Inflammatory macrophage (primary cell): Measurements from ENCODE around the gene MRPL16.
"Not testable (repeated sequence)": the region's sequence is repeated elsewhere in the genome, so short reads cannot be mapped to it uniquely, and the experiment has no call there.

Experiments
- DNase-seq, 2 donors: peaks; one replicate each; pipeline ENCODE4 v3.0.0-alpha.2; 2020 to 2022
- total RNA-seq, 18 experiments: gene quantifications; one replicate each; lab custom pipeline; 2026; ENCODE audit warnings: mixed read lengths in 6 of 18, inconsistent platforms in 2 of 18; lab: John Stamatoyannopoulos, UW

The MRPL16 gene
- total RNA-seq = 15.2 to 44.6 (median 30.0) reads per million in 18 experiments

DNA sequence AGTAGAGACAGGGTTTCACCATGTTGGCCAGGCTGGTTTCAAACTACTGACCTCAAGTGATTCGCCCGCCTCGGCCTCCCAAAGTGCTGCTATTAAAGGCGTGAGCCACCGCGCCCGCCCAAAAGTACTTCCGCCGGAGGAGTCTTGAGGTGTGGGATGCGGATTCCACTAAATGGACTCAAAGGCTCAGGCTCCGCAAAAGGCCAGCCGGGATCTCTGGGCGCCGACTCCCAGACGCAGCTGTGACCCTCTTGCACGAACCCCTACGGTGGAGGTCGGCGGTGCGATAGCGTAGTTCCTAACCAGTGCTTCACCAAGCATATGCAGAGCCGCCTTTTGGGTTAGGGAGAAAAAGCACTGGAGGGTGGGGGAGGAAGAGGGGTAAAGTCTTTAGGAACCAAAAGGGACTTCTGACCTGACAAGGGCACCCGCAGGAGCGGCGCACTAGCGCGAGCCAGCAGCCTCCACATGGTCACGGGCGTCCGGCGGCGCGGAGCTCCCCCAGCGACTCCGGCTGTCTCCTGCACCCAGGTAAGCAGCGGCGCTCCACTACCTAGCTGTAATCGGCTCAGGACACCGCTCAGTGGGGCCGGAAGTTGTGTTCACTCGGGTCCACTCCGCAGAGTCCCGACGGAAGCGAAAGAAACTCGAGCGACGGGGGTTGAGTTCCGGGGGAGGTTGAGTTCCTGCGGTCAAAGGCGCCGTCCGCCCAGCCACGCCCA is at the start of gene MRPL16:
Gene MRPL16, minus strand, starts transcription at position 590 of the 722 bp plus-strand sequence. Its CDS starts 120 bp downstream, at position 470.
- DNase-seq = peak; percentile 92 to 93

DNA sequence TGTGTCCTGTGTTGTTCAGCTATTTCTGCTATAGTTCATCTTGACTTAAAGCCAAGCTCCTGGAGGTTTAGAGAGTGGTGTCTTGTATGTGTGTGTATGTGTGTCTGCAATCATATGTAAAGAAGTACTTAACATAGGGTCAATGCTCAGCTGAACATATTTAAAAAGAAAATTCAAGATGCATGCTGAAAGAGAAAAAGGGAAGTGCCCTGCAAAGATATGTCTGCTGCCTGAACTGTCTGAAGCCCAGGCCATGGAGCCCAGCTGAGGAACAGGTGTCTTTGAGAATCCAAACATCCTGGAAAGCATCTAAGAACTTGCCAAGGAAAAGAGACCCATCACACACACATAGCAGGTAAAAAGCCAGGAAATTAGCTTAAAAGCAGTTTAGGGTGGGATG is 49.1 kb upstream of the MRPL16 start:
- no peak for DNase-seq

DNA sequence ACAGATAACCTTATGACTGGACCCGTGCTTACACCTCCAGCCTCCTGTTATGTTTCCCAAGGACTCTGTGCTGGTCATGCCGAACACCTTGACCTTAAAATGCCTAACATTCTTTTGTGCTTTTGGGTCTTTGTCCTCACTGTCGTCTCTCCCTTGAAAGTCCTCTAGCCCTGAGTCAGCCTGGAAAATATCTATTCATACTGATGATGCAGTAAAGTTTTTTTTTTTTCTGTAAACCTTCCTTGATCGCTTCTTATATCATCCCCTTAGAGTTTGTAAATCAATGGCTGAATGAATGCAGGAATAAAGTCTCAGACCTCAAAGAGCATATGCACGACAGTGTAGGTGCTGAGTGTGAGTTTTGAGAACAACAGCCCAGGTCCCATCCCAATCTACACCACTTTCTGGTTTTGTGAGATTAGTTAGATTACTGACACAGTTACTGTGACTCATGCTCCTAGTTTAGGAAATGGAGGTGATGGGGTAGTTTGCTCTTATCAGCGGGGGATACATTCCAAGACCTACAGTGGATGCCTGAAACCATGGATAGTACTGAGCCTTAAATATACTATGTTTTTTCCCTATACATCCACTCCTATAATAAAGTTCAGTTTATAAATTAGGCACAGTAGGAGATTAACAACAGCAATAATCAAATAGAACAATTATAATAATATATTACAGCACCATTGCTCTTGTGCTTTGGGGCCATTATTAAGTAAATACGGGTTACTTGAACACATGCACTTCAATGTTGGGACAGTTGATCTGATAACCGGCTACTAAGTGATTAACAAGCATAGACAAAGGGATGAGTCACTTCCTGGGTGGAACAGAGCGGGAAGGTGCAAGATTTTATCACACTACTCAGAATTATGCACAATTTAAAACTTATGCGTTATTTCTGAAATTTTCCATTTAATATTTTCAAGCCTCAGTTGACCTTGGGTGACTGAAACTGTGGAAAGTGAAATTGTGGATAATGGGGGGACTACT is 47.2 kb upstream of the MRPL16 start:
- DNase-seq = no peak

DNA sequence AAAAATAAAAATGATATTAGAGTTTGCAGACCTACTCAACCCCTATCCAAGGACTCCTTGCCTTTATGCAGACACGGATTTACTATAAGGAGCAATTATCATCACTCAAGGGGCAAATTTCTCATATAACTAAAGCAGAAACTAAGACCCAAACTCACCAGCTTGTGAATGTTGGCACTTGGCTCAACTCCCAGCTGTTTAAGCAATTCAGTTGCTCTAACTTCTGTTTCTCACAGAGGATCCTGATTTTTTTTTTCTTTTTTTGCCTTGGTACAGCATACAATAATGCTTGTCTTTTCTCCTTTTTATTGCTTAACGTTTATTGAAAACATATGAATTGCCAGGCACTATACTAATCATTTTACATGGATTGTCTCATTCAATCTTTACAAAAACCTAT is 44.3 kb upstream of the MRPL16 start:
- DNase-seq = peak; percentile 51 to 64

DNA sequence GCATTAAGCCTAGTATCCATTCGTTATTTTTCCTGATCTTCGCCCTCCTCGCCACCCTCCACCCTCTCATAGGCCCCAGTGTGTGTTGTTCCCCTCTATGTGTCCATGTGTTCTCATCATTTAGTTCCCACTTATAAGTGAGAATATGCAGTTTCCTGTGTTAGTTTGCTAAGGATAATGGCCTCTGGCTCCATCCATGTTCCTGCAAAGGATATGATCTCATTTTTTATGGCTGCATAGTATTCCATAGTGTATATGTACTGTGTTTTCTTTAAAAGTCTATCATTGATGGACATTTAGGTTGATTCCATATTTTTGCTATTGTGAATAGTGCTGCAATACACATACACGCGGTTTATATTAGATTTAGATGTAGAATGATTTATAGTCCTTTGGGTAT is 40.8 kb upstream of the MRPL16 start:
- not testable (repeated sequence) for DNase-seq

DNA sequence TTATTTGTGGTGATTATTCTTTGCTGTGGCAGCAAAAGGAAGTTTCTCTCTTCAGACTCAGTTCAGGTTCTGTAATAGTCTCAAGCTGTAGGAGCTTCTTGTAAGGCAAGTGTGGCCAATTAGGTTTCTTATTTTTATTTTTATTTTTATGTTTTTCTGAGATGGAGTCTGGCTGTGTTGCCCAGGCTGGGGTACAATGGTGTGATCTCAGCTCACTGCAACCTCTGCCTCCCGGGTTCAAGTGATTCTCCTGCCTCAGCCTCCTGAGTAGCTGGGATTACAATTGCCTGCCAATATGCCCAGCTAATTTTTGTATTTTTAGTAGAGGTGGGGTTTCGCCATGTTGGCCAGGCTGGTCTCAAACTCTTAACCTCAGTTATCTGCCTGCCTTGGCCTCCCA is 39.0 kb upstream of the MRPL16 start:
- not testable (repeated sequence) for DNase-seq

DNA sequence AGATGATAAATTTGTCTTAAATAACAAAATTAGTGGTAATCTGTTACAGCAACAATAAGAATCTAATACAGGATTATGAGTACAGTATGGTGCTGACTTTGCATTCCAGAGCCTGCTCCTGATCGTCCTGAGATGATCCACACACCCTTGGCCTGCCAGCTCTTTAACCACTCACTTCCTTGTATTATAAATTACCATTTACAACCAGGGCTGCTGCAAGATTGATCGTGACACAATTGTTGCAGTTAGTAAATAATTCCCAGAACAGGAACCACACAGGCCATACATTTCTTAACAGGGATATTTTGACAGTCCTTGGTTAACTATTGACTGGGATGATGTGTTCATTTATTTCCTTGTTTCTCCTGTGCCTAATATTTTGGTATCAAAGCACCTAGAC is 38.6 kb upstream of the MRPL16 start:
- DNase-seq = peak; percentile 81 to 91

DNA sequence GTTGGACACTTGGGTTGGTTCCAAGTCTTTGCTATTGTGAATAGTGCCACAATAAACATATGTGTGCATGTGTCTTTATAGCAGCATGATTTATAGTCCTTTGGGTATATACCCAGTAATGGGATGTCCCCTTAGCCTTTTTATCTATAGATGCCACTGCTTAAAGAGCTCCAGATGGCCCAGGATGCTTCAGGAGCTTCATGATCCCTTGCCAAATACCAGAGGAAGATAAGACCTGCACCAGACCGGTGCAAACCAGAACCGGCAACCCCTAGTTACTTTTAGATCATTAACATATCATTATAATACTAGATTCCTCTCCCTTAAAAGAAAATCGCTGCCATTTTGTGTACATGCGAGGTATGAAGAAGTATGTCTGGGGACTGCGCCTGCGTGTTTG is 37.9 kb upstream of the MRPL16 start:
- not testable (repeated sequence) for DNase-seq

DNA sequence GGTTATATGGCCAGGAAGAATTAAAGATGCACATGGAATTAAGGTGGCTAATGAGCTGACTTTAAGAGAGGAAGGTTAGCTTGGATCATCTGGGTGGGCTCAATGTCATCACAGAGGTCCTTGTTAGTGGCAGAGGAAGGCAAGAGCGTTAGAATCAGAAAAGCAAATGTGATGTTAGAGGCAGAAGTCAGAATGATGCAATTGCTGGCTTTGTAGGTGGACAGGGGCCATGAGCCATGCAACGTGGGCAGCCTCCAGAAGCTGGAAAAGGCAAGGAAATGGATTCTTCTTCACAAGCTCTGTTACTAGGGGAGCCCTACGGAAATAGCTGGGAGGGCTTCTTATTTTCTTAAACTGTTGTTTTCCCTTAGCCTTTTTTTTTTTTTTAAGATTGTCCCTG is 37.0 kb upstream of the MRPL16 start:
- peak; percentile 26 to 57 for DNase-seq

DNA sequence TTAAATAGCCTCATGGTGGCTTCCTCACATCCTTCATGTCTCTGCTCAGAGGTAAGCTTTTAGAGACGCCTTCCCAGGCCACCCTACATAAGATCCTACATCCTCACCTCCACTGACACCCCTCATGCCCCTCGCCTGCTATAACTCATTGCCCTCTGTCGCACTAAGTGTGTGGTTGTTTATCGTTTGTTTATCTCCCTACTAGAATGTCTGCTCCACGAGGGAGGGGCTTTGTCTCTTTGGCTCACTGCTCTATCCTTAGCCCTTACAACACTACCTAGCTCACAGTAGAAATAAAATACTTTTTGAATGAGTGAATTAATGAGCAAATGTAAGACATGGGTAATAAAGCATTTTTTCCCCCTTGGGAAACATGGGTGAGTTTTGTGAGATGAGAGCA is 36.0 kb upstream of the MRPL16 start:
- no peak for DNase-seq

DNA sequence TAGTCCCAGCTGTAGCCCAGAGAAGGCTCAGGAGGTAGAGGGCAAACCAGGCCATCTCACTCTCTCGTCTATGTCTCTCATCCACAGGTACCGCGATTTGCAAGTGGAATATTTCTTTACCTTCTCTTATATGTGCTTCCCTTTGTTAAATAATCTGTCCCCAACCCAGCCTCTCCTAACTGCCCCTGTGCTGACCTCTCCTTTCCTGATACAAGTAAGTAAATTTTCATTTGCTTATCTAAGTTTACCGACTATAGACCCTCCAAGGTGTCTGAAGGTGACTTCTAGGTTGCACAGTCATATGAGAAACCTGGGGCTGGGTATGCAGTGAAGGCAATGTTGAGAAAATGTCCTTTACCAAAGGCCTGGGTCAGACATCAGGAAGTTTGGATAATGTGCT is 34.8 kb upstream of the MRPL16 start, which contains the start of gene CBLIF:
Gene CBLIF, minus strand, starts transcription at position 101 of the 400 bp plus-strand sequence. Its CDS starts 46 bp downstream, at position 55.
- DNase-seq = no peak

DNA sequence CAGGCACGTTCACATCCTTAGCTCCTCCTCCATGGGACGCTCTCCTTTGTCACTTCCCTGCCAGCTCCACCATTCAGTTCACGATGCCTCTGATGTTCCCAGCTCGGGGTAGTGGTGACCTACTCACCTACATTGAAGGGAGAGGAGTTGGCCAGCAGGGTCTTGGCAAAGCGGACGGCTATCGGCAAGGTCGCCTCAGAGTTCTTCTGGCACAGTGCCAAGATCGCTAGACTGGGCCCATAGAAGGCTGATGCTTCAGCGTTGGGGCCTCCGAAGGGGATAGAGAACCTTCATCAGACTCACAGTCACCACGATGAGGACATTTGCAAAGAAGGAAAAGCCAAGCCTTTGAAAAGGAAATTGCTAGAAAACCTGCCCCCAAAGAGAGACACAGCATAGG is 31.7 kb upstream of the MRPL16 start:
- no peak for DNase-seq

DNA sequence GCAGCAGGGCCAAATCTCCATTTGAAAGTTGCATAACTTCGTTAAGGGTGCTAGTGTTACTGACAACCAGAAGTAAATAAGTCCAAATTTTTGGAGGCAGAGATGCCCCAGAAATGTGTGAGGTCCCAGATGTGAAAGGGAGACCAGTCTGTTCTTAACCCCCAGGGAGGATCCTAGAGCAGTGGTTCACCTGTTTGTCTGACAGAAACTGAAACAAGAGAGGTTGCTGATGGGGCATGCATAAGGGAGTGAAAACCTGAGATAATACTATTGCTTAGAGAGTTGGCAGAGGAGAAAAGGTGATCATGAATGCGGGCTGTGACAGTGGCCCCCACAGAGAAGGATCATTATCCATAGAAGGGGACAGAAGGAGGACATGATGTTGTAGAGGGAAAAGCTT is 30.9 kb upstream of the MRPL16 start:
- DNase-seq = no peak

DNA sequence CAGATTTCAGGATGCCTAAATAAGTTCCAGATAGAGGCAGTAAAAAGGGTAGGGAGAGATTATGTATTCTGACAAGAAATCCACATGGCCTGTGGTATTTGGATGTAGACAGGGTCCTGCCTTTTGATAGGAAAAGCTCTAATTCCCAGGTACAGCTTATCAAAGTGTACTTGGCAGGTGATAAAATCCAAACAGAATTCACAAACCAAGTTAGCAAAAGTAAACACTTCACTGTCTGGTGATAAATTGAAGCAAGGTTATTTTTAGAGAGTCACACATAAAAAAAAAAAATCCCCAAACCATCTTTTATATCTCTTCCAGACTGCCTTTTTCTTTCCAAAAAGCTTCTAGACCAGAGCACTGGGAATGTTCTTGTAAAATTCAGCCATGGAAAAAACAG is 29.0 kb upstream of the MRPL16 start:
- DNase-seq = no peak

DNA sequence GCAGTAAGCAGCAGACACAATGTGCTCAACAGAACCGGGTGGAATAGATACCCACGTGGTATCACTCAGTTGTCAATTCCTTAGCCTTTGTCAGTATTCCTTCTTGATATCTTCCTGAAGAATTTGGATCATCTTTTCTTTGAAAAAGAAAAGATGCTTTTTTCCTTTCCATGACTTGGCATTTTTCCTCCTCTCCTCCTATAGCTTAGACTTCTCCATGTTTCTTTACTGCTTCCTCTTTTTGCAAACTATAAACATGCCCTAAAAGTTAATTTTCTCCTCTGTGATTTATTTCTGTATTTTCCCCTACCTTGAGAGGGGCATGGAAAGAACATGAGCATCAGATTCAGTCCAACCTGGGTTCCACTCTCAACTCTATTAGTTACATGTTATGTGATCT is 23.0 kb upstream of the MRPL16 start:
- no peak for DNase-seq

DNA sequence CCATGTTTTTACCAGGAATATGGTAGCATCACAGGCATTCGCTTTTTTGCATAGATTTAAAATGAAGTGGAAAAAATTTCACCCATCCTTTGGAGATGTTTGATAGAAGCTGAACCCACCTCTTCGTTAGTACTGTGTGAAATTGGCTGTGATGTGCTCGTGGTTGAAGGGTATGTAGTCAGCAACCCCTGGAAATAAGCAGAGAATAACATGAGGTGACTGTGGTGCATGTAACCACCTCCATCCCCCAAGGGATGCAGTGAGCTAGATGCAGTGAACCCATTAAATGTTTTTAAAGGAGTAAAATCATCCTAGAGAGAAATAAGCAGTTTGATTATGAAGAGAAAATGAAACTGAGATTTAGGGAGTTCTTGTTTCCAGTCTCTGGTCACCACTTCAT is 18.8 kb upstream of the MRPL16 start:
- DNase-seq = no peak

DNA sequence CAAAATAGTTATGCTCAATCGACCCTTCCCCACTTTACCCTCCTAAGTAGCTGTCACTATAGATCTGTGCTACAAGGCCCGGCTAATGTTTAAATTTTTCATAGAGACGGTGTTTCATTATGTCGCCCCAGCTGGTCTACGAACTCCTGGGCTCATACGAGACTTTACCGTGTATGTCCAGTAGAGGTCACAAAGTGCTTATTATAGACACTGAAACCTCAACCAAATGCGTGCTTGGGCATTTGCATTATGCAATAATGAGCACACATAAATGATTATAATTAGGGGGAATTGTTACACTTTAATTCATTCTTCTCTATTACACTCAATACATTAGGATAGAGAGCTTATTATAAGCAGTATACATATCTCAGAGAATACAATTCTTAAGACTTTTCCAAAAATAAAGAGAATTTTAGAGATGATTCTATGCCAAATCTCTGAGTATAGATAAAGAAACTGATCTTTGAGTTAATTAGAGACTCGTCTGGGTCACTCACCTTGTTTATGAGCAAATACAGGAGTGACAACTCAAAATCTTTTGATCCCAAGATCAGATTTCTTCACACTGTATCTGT is 12.5 kb upstream of the MRPL16 start:
- DNase-seq = peak; percentile 76 to 78

DNA sequence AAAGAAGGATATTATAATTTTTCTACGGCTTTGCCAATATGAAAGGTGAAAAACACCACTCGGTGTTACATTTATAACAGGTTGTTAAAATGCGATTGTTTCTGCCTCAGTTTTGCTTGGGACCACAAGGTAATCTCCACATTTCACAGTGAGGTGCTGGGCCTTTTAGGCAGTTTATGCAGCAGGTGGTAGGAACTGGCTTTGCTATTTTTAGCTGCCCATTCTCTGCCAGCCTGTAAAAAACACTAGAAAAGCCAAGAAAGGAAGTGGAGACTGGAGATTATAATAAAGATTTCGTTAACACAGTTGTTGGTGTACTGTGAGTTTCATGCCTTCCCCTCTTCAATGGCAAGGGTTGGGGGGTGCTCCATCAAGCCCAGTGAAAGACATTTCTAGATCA is 8.0 kb upstream of the MRPL16 start:
- no peak for DNase-seq

DNA sequence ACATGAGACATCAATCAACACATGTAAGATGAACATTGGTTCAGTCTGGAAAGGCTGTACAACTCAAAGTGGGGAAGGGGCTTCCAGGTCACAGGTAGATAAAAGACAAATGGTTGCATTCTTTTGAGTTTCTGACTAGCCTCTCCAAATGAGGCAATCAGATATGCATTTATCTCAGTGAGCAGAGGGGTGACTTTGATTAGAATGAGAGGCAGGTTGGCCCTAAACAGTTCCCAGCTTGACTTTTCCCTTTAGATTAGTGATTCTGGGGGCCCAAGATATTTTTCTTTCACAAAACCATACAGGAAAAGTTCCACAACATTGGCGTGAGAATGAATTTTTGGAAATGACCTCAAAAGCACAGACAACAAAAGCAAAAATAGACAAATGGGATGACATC is 5.9 kb upstream of the MRPL16 start:
- not testable (repeated sequence) for DNase-seq

DNA sequence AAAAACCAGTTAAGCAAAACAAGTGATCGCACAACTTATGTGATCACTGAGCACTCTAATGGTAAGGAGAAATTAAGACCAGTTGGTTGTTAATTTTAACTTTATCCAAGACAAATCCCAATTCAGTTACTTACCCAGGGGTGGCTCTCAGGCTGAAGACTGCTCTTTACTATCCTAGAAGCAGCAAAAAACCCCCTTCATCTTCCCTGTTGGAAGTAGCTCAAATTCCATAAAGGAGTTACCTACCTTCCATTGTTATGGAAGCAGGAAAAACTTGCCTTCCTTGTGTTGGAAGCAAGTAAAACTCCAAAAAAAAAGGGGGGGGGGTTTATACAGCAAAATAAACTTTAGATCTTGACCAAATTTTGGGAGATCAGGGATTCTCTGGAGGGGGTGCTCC is 5.2 kb upstream of the MRPL16 start:
- no peak for DNase-seq

DNA sequence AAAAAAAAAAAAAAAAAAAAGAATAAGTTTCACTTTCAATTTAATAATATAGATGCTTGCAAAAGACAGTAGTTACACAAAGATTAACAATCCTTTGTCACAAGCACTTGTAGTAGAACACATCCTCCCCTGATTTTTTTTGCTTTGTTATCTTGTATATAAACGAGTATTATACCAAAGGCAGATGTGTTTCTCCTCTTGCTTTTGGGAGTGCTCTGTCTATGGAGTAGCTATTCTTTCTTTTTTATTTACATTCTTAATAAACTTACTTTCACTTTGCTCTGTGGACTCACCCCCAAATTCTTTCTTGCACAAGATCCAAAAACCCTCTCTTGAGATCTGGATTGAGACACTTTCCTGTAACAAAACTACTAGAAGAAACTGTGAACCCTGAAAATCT is 3.4 kb upstream of the MRPL16 start:
- DNase-seq = peak in 1 of 2 donors; percentile 26

DNA sequence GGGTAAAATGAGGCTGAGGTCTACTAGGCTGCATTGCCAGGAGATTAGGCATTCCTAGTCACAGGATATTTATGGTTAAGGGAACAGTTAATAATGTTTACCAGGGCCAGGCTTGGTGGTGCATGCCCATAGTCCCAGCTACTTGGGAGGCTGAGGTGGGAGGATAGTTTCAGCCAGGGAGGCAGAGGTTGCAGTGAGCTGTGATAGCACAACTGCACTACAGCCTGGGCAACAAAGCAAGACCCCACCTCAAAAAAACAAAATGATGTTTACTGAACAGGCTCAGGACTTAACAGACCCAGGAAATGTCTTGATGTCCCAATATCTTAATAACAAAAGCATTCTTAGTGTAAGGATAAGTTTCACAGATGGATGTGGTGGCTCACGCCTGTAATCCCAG is 2.8 kb upstream of the MRPL16 start:
- DNase-seq = no peak

DNA sequence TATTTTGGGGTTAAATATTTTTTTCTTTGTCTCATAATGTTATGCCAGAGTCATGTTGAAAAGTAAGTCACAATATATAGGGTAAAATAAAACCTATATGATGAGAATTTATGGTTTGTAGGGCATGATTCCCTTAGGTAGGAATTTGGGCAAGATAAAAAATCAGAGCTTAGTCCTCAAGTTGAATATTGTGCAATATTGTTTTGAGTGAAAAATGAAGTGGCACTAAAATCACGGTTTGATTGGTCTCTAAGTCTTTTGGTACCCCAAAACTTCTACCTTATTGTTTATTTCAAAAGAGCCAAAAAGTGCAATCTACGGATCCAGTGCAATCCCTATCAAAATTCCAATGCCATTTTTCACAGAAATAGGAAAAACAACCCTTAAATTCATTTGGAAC is 1.6 kb upstream of the MRPL16 start:
- no peak for DNase-seq
